ENCODE results near the gene AFDN.
A peak's percentile ranks its signal among the peaks of the same experiment; 100 is the strongest.

The AFDN gene

GRCh38 chr6:167866642-167867041 lies 39.9 kb downstream of the AFDN start:
- DNase-seq (ENCODE audit: low spot score): no peak

- no peak for DNase-seq (ENCODE audit: low spot score)
Measured at GRCh38 chr6:167870321-167870720, 43.6 kb downstream of the AFDN start.

- DNase-seq (ENCODE audit: low spot score): no peak
Measured at GRCh38 chr6:167872538-167873210, 46.0 kb downstream of the AFDN start.

- DNase-seq (ENCODE audit: low spot score): no peak
Measured at GRCh38 chr6:167877994-167878779, 51.5 kb downstream of the AFDN start.

DNA sequence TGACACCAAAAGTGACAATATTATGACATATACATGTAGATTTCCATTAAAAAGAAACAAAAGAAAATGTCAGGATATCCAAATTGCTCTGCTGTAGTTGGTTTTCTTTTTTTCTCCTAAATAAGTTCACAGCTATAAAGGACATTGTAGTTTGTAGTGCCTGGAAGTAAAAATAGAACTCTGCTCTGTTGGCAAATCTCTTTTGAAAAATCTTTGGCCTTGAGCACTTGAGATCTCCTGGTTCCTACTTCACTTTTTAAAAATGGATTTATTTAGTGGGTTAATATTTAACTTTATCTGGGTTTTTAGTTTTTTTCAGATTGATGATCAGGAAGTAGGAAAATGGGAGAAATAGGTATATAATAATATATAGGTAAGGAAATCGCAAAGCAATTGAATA lies 52.9 kb downstream of the AFDN start:
- no peak for DNase-seq (ENCODE audit: low spot score)

DNA sequence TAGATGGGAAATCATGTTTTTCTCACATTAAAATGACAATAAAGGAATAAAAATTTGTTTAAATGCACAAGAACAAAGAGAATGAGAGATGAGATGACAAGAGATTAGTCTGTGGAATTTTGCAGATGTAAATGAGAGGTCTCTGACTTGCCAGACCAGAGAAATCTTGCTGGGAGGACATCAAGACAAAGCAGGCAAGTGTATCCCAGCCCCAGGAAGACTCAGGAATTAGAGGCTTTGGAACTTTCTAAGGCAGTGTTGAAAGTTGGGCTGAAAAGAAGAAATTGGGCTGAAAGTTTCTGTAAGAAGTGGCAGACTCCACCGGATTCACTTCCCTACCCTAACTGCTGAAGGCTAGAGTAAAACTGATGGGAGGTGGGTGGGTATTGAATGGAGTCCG lies 54.6 kb downstream of the AFDN start:
- no peak for DNase-seq (ENCODE audit: low spot score)

DNA sequence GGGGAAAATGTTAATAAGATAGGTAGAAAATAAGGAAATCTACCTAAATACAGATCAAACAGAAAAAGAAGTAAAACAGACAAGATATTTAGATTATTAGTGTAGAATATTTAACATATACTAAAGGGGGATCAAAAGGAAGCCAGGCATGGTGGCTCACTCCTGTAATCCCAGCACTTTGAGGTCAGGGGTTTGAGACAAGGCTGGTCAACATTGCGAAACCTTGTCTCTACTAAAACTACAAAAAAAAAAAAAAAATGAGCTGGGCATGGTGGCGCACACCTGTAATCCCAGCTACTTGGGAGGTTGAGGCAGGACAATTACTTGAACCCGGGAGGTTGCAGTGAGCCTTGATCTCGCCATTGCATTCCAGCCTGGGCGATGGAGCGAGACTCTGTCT lies 55.5 kb downstream of the AFDN start:
- no peak for DNase-seq (ENCODE audit: low spot score)

DNA sequence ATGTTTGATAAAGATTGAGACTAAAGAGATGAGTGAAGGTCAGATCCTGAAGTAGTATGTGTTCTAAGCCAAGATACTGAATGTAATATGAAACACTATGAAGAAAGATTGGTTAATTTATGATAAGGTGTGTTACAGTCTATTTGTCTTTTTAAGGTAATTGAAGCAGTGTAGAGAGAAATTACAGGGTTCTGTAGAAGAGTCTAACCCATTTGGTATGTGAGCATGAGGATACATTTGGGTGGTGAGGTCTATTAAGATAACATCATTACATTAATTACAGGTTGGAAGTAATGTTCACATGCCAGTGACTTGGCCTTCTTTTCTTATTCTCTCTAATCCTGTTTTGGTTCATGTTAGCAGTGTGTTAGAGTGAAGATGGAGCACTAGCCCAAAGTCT lies 61.4 kb downstream of the AFDN start:
- DNase-seq (ENCODE audit: low spot score): no peak

- DNase-seq (ENCODE audit: low spot score): peak; percentile 56
Measured at GRCh38 chr6:167892835-167893815, 66.4 kb downstream of the AFDN start.

GRCh38 chr6:167894965-167895364 lies 68.3 kb downstream of the AFDN start:
- DNase-seq (ENCODE audit: low spot score): no peak

- no peak for DNase-seq (ENCODE audit: low spot score)
Measured at GRCh38 chr6:167896648-167897047, 69.9 kb downstream of the AFDN start.

GRCh38 chr6:167898673-167899311 lies 72.1 kb downstream of the AFDN start:
- DNase-seq (ENCODE audit: low spot score): peak; percentile 15

DNA sequence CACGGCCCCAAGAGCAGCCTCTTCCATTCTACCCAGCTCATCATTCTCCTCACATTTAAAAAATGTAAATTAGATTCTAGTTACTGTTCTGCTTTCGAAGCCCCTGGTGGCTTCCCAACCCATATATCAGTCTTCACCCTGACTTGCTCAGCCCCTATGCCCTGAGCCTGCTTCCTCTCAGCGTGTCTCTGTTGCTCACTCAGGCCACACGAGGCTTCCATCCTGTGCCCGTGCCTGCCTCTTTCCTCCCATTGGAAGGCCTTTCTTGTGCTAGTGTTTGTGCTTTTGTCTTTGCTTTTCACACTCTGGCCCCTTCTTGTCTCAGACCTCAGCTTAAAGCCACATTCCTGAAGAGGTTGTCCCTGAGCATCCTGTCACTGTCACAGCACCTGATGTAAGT lies 78.1 kb downstream of the AFDN start:
- DNase-seq (ENCODE audit: low spot score): no peak

- peak; percentile 14 for DNase-seq (ENCODE audit: low spot score)
Measured at GRCh38 chr6:167906899-167907298, 80.2 kb downstream of the AFDN start.

DNA sequence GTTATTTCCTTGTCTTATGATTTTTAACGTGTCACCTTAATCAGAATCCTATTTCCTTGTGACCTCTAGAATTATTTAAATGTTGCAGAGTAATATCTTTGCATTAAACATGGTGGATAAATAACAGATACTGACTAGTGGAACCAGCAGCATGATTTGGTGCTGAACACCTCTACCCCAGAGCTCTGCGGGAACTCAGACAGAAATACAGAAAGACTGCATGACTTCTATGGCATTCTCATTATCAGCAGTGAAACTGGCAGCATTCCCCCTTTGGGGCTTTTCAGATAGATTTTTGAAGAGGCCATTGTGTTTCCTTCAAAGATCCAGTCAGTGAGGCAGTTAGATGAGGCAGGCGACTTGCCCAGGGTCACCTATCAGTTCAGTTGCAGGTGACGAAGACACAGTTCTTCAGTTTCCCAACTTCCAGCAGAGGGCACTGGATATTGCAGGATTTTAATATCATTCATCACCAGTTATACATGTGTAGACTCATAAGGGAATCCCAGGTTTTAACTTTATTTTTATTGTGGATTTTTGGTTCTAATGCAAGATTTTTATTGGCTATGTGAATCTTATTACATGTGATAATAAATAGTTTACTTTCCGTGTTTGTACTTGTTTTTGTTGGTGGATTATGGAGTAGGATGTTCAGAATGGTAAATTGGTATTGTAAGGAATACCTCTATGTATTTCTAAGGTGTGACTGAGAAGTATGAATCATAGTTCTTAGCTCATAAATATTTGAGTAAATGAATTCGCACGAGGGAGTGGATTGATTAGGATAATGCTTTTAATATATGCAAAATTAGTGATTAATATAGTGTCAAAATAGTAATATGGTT lies 81.3 kb downstream of the AFDN start:
- DNase-seq (ENCODE audit: low spot score): peak; percentile 13

DNA sequence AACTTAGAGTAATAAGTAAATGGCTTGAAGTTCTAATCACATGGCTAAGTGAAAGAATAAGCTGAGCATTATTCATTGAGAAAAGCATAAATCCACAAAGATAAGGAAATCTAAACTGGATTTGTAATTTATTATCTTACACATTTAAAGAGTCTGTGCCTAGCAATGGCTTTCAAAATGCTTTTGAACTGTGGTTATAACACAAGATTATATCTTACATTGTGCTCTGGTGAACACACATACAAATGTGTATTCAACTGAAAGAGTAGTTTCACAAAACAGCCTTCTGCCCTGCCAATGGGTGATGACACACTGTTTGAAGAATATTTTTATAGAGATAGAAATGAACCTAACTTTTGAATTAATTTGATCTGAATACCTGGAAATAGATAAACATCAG lies 83.3 kb downstream of the AFDN start:
- DNase-seq (ENCODE audit: low spot score): no peak

DNA sequence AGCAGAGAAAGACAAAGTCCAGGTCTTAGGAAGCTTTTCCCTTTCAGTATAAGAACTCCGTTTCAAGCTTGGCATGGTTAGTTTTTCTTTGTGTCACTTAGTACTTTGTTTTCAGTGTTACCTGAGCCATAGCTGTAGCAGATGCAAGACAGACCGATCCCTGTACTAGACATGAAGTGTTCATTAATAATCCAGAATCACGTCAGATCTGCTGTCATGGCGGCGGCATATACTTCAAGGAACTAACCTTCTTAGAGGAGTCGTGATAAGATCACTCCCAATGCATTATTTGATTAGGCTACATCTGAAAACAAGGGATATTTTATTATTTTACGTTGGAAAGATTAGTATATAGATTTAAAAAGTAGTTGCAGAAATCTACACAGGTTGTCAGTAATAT lies 83.9 kb downstream of the AFDN start:
- no peak for DNase-seq (ENCODE audit: low spot score)

DNA sequence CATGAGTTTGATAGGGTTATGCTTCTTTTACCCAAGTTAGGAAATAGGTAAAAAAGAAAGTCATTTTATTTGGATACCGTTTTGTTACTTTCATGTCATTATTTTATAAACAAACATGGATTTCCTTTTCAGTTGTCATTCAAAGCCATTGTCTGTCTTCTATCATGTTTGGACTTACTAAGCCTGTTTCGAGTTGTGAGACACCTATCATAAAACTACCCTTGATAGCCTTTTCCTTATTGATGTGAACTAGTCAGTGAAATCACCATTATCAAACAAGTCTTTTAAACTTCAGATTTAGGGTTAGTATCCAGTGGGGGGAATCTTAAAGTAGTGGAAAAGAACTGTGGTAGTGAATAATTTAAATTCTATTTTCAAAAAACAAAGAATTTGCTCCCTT lies 85.8 kb downstream of the AFDN start:
- no peak for DNase-seq (ENCODE audit: low spot score)

DNA sequence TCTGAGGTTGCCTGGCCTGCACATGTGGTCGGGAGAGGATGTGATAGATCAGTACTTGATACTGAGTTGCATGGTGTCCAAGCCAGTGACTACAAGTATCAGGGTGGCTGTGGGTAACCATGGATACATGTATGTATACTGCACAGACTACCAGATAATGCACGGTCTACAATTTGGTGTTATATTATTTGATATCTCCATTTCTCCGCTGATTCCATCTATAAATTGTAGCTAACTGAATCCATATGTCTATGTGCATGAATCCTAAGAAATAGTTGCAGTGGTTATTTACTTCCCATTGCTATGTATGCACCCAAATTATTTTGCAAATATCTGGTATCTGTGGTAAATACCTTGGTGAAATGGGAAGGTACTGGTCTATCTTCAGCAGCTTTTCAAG lies 87.0 kb downstream of the AFDN start:
- DNase-seq (ENCODE audit: low spot score): no peak

GRCh38 chr6:167915139-167915538 lies 88.4 kb downstream of the AFDN start:
- no peak for DNase-seq (ENCODE audit: low spot score)

- no peak for DNase-seq (ENCODE audit: low spot score)
Measured at GRCh38 chr6:167917551-167918154, 90.9 kb downstream of the AFDN start.
